ENCODE results near the gene ADAM23.

GRCh38 chr2:206457188-206457634, 13.9 kb downstream of the ADAM23 start:
- TF ChIP-seq CTCF (IDR thresholded peaks at IDR 0.05) = no peak
- TF ChIP-seq POLR2A (IDR thresholded peaks at IDR 0.05) = no peak

All from adrenal gland (tissue), 5 donors.